ENCODE data around the gene TEX10. TPM values are rescaled to one million over a fixed set of nuclear protein-coding genes. Genes with fewer than 3 reads are reported as not detected.
A peak's percentile ranks its signal among the peaks of the same experiment; 100 is the strongest.

TEX10 gene
- total RNA-seq, 1 experiment from 2014 or later = 92.8 TPM

DNA sequence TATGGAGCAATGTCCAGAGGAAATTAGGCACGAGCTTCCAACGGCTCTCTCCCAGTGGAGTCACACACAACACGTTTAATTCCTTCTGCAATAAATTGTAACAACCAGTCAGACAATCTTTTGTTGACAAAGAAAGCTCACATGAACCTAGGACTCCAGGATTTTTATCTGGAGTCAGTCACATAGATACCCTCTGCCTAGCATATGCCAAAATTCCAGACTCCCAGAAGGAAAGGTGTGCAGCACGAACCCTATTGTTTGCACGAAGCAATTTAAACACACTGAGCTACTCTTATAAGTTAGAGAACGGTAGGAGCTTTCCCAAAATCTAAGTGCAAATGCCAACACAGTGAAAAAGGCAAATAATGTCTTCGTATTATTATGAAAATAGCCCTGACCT is 67.1 kb downstream of the TEX10 start:
- no peak for DNase-seq (ENCODE audit: low read depth)

DNA sequence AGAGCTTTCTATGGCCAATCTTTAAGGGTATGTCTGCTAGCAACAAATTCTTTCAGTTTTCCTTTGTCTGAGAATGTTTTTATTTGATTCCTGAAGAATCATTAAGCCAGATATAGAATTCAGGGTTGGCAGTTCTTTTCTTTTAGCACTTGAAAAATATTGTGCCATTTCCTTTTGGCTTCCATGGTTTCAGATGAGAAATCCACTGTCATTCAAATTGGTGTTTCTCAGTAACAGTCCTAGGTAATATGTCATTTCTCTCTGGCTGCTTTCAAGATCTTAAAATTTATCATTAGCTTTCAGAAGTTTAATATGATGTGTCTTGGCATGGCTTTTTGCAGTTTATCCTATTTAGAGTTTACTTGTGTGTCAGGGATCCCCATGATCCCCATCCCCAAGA is 67.7 kb downstream of the TEX10 start:
- no peak for DNase-seq (ENCODE audit: low read depth)

DNA sequence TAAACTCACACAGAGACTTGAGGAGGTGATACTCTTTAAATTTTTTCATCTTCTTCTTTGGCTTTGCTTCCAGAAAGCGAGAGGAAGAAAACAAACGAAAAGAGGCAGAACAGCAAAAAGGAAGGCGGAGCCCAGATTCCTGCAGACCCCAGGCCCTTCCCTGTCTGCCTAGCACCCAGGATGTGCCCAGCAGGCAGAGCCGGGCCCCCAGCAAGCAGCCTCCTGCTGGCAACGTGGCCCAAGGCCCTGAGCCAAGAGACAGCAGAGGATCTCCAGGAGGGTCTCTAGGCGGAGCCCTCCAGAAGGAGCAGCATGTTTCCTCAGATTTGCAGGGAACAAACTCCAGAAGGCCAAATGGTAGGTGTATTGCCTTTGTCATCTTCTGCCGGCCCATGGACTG is 68.5 kb downstream of the TEX10 start:
- DNase-seq (ENCODE audit: low read depth) = no peak

DNA sequence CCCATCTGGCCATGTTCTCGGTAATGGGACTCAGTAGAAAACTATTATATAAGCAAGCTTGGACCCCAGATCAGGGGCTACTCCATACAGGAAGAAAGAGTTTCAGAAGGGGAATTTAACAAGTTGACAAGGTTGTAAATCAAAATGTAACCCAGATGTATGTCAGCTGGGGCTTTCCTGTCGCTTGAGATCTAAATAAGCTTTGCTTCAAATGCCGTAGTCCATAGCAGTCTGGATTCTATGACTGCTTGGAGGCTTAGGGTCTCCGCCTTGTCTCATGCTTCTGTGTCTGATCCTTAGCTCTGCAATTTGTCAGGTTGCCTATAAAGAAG is 70.4 kb downstream of the TEX10 start:
- no peak for DNase-seq (ENCODE audit: low read depth)

DNA sequence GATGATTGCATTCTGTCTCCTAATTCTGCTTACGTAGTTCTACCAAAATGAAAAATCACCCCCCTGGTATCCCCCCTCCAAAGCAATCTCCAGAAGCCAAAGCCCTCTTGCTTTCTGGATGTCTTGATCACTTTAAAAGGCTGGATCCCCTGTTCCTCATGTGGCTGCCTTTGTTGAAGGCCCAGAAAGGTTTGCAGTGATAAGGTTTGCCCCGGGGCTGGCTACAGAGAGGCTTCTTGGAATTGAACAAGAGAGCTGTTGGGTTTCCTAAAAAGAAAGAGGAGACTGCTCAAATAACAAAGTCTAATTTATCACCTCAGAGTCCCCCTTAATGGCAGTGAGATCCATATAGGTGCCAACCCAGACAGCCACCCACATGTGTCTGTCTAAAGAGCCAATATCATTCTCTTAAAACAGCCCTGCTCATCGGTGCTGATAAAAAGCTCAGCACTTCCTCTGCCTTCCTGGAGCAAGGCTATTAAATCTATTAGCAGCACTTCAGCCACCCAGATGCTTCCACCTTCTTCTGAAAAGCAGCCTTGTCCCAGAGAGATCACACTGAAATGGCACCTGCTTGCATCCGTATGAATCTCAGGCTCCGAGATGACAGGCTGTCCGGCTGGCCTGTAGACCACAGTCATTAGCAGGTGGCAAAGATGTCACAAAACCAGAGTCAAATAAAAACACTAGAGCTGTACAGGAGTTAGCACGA is 70.9 kb downstream of the TEX10 start:
- no peak for DNase-seq (ENCODE audit: low read depth)

DNA sequence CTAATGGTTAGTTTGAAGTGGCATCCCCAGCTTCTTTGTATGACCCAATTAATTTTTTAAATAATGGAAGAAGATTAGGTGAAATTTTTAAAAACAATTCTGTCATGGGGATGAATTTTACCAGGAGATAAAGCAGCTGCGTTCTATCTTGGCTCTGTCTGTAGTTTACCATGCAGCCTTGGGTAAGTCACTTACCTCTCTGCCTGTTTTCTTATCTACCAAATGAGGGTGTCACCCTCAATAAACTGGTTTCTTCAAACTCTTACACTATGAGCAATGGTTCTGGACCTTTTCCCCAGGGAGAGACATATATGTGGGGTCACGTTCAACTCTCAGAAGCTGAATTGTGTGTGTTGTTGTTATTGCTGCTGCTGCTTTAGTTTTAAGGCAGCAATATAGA is 71.7 kb downstream of the TEX10 start:
- no peak for DNase-seq (ENCODE audit: low read depth)

DNA sequence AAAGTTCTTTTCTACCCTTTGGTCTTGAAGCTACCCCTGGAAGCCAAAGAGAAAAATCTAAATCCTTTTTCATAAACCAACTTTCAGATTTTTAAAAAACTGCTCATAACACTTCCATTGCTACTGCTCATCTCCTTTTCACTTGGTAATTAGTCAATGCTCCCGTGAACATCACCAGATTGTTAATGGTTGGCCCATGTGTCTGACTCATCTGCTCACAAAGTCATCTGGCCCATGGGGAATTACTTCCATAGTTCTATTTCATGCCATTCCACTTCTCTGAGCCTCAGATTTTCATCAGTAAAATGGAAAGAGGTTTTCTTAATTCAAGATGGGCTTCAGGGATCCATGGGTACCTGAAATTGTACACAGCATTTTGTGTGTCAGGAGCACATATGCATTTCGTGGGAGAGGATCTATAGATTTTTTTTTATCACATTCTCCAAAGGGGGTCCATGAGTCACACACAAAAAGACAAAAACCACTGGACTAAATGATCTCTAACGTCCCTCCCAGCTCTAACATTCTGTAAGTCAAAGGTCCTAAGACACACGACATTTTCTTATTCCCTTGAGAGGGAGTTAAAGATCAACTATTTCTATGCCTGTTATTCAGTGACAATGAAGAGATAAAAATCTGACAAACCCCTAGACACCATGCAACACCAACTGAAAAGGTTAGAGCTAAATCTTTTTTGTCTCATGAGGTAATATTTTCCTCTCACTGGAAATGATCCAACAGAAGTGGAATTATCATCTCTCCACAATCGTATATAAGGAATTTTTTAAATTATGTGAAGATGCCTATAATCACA is 75.4 kb downstream of the TEX10 start:
- peak; percentile 46 for DNase-seq (ENCODE audit: low read depth)

DNA sequence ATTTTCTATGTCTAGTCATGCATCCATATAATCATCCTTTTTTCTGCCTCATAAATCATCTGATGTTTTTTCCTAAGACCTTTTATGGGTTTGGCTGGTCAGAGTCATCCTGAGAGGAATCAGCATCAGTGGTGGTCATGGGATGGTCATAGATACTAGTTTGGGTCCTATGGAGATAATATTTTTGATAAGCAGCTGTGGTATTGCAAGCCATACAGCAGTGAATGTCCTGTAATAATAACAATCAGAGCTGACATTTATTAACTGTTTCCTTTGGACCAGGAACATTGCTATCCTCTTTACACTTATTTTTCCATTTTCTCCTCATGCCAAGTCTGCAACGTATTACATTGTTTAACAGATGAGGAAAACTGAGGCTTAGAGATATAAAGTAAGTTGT is 83.1 kb downstream of the TEX10 start:
- DNase-seq (ENCODE audit: low read depth) = no peak

DNA sequence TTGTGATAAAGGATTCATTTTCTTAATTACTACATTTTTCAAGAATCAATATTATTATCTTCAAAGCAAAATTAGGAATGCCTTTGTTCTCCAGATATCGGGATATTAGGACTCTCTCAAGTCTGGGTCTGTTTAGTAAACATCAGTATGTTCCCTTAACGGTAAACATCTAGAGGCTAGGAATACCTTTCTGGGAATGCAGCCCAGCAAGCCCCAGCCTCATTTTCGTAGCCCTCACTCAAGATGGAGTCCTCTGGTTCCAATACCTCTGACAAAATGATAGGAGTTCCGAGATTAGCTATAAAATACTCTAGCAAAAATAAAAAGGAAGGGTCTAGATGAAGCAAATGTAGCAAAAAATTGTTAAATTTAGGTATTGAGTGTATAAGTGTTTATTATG is 84.5 kb downstream of the TEX10 start:
- no peak for DNase-seq (ENCODE audit: low read depth)

DNA sequence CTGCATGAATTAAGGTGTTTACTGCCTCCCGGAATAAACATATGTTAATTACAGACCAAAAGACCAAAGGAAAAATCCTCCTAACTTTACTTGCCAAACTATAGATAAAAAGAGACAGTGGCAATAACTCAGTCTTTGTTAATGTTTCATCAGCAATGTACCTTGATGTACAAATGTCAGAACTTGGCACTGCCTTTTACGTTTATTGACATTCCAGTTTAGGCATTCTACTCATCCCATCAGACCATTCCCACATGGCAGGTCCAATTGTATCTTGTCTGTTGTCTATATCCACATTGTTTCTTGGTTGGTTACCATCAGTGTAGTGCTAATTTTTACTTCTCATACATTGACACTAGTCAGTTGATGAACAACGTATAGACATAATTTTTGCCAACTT is 85.5 kb downstream of the TEX10 start:
- no peak for DNase-seq (ENCODE audit: low read depth)

Other genes starting within 250 kb of the TEX10 start
- gene MSANTD3, start 74.2 kb upstream of the TEX10 start, total RNA-seq (2014; rRNA removed; shearing (Covaris generic)) = 126 TPM in 2 replicates
- gene TMEFF1, start 120.2 kb upstream of the TEX10 start, total RNA-seq (2014; rRNA removed; shearing (Covaris generic)) = 0.61 and 1.2 TPM in 2 replicates
- gene CAVIN4, start 225.1 kb upstream of the TEX10 start, total RNA-seq (2014; rRNA removed; shearing (Covaris generic)) = 0.45 and 0.80 TPM in 2 replicates